Right renal pelvis (tissue), 4 donors: ENCODE measurements around the gene VSIG2. TPM values are rescaled to one million over a fixed set of nuclear protein-coding genes. Genes with fewer than 3 reads are reported as not detected.

Experiments
- DNase-seq, 4 donors: peaks; one replicate each; pipeline ENCODE4 v3.0.0-alpha.2; 2013; ENCODE audit warnings: low read depth in 4 of 4, low spot score in 3 of 4, missing footprints in 1 of 4
- polyA plus RNA-seq, 4 donors: library from polyadenylated mRNA; unstranded; fragments of 120-200 nt; gene quantifications; one replicate each; pipeline ENCODE4 v1.2.1, GENCODE V29; 2013; ENCODE audit not compliant: insufficient read length in 4 of 4

Gene VSIG2
- polyA plus RNA-seq, 4 donors = 5.2 to 17.1 (median 11.2) TPM

GRCh38 chr11:124749912-124750311 lies 2.1 kb downstream of the VSIG2 start:
- DNase-seq = no peak

GRCh38 chr11:124748481-124749343 lies 3.3 kb downstream of the VSIG2 start:
- DNase-seq = no peak

GRCh38 chr11:124748100-124748418 lies 4.0 kb downstream of the VSIG2 start:
- DNase-seq = no peak

GRCh38 chr11:124747406-124748099 lies 4.5 kb downstream of the VSIG2 start:
- DNase-seq = no peak

- no peak for DNase-seq
Observed at GRCh38 chr11:124746621-124747243, 5.3 kb downstream of the VSIG2 start.

GRCh38 chr11:124745835-124746620 lies 6.0 kb downstream of the VSIG2 start:
- DNase-seq = no peak

GRCh38 chr11:124745270-124745834 lies 6.7 kb downstream of the VSIG2 start:
- no peak for DNase-seq

GRCh38 chr11:124743050-124743449 lies 9.0 kb downstream of the VSIG2 start:
- no peak for DNase-seq

- no peak for DNase-seq
Observed at GRCh38 chr11:124742555-124742954, 9.5 kb downstream of the VSIG2 start.

- no peak for DNase-seq
Observed at GRCh38 chr11:124740277-124740882, 11.7 kb downstream of the VSIG2 start.

GRCh38 chr11:124739479-124740276 lies 12.4 kb downstream of the VSIG2 start, which contains the start of gene NRGN:
Gene NRGN, plus strand, starts transcription at chr11:124739942. Its CDS starts 143 bp downstream, at chr11:124740085.
- peak; percentile 86 to 88 (median 88) for DNase-seq

GRCh38 chr11:124738713-124739478 lies 13.2 kb downstream of the VSIG2 start:
- DNase-seq = no peak

GRCh38 chr11:124737638-124738305 lies 14.3 kb downstream of the VSIG2 start:
- no peak for DNase-seq

GRCh38 chr11:124736736-124737135 lies 15.3 kb downstream of the VSIG2 start:
- DNase-seq = no peak

- no peak for DNase-seq
Observed at GRCh38 chr11:124732230-124732629, 19.8 kb downstream of the VSIG2 start.

GRCh38 chr11:124729571-124729970 lies 22.5 kb downstream of the VSIG2 start:
- no peak for DNase-seq

- no peak for DNase-seq
Observed at GRCh38 chr11:124728134-124728533, 23.9 kb downstream of the VSIG2 start.

- DNase-seq = no peak
Observed at GRCh38 chr11:124727474-124727873, 24.6 kb downstream of the VSIG2 start.
